ENCODE measurements around the gene SLC26A9. TPM values are rescaled to one million over a fixed set of nuclear protein-coding genes. Genes with fewer than 3 reads are reported as not detected.
A peak's percentile ranks its signal among the peaks of the same experiment; 100 is the strongest.

Gene SLC26A9
- total and polyA plus RNA-seq, 2 of the 4 experiments (the other 2 are of a cell fraction): not detected

DNA sequence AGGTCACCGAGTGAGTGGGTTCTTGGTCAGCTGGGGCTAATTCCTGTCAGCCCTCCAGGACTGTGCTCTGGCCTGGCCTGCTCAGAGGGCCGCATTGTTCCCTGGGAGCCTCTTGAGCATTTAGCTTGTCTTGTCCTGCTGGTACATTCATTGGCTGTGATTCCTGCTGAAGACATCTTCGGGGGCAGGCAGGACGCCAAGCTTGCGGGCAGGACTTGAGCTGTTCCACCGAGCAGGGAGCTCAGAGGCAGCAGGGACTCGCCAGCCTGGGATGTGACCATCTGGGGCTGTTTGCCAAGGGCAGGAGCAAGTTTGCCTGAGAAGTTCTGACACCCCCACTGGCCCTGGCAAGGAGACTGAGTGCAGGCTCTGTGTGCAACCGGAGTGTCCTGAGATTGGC is 7.0 kb upstream of the SLC26A9 start:
- Histone ChIP-seq H4K8ac (ENCODE audit: low read depth in 2 of 2, low read length in 2 of 2) (no peak overlapping the region), H2AFZ (replicated peaks; ENCODE audit: low read length, poor library complexity) (peak overlapping the region; percentile 56), H3K4me1 (ENCODE audit: control insufficient read depth, insufficient read depth, low read length) (no peaks in the 10 kb centered on the region), H2BK15ac (ENCODE audit: low read depth, low read length) (no peak overlapping the region), H4K5ac (ENCODE audit: low read depth, low read length) (no peak overlapping the region), H3K14ac (replicated peaks; ENCODE audit: low read depth, low read length) (no peak overlapping the region), H2BK20ac (ENCODE audit: low read depth, low read length) (no peak overlapping the region), H3K36me3 (ENCODE audit: control insufficient read depth, insufficient read depth, low read length) (no peaks in the 10 kb centered on the region), H4K91ac (ENCODE audit: insufficient read depth, low read depth, low read length) (no peak overlapping the region), H3K27ac (ENCODE audit: insufficient read depth, low read length) (no peak overlapping the region), H3K9ac (ENCODE audit: low read depth, low read length) (no peak overlapping the region), H3K4me2 (ENCODE audit: low read depth, low read length) (no peak overlapping the region), H3K23ac (ENCODE audit: low read depth, low read length) (no peak overlapping the region), H2BK5ac (ENCODE audit: low read depth, low read length, poor library complexity, severe bottlenecking) (no peak overlapping the region), H3K9me3 (ENCODE audit: control insufficient read depth, insufficient read depth, low read length) (no peaks in the 10 kb centered on the region), H3K9me1 (ENCODE audit: insufficient read depth, low read length) (peaks cover 3% of the 10 kb centered on the region; the same call in 1 of the 2 replicates), H4K20me1 (ENCODE audit: insufficient read depth, low read length) (no peaks in the 10 kb centered on the region), H2BK120ac (ENCODE audit: low read depth, low read length) (no peak overlapping the region), H3K56ac (ENCODE audit: extremely low read depth, insufficient read depth, low read length) (no peak overlapping the region), H3K4me3 (ENCODE audit: insufficient read depth, low read depth, low read length) (no peak overlapping the region), H3K27me3 (ENCODE audit: control insufficient read depth, insufficient read depth, low read length) (peaks cover 59% of the 10 kb centered on the region), H2AK5ac (ENCODE audit: low read depth, low read length) (no peak overlapping the region), H2AK9ac (replicated peaks; ENCODE audit: low read depth, low read length, poor library complexity) (peak overlapping the region; percentile 44), H3K79me1 (ENCODE audit: low read depth in 1 of 2, low read length in 2 of 2) (no peaks in the 10 kb centered on the region), H3K18ac (ENCODE audit: low read depth, low read length) (no peak overlapping the region), H3K4ac (ENCODE audit: low read depth, low read length) (no peak overlapping the region)
- BruUV-seq (replicated peaks): no TSS peak
- ChIA-PET CTCF (interaction anchor here (0.5 to 1.1 kb wide), 2 partner anchors 27 to 55 kb away, joined by 3 to 4 read pairs; no protein-coding TSS in a partner anchor), POLR2A (ENCODE audit: unreplicated experiment) (no interaction called here)
- ATAC-seq (ENCODE audit: low read depth) (peak; percentile 49), DNase-seq (peak; percentile 37)
- dilution Hi-C loops (cut with HindIII; ENCODE audit: low sequenced_read_pairs, unreplicated experiment): no loop called here
- TF ChIP-seq, protein P1, sequence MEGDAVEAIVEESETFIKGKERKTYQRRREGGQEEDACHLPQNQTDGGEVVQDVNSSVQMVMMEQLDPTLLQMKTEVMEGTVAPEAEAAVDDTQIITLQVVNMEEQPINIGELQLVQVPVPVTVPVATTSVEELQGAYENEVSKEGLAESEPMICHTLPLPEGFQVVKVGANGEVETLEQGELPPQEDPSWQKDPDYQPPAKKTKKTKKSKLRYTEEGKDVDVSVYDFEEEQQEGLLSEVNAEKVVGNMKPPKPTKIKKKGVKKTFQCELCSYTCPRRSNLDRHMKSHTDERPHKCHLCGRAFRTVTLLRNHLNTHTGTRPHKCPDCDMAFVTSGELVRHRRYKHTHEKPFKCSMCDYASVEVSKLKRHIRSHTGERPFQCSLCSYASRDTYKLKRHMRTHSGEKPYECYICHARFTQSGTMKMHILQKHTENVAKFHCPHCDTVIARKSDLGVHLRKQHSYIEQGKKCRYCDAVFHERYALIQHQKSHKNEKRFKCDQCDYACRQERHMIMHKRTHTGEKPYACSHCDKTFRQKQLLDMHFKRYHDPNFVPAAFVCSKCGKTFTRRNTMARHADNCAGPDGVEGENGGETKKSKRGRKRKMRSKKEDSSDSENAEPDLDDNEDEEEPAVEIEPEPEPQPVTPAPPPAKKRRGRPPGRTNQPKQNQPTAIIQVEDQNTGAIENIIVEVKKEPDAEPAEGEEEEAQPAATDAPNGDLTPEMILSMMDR (conservative IDR thresholded peaks at IDR 0.05; ENCODE audit: low read depth, low read length): no peak
- no peak for TF ChIP-seq RAD21 (IDR thresholded peaks at IDR 0.05; ENCODE audit: low read length)
- no peak for TF ChIP-seq MXI1 (IDR thresholded peaks at IDR 0.05; ENCODE audit: borderline replicate concordance, low read depth, low read length)
- no peak for TF ChIP-seq MAZ (IDR thresholded peaks at IDR 0.05; ENCODE audit: borderline replicate concordance, low read depth, low read length)
- no peak for TF ChIP-seq RFX5 (IDR thresholded peaks at IDR 0.05; ENCODE audit: low read depth, low read length)
- no peak for TF ChIP-seq MAFK (IDR thresholded peaks at IDR 0.05; ENCODE audit: low read depth, low read length)
- no peak for TF ChIP-seq NFE2L2 (IDR thresholded peaks at IDR 0.05; ENCODE audit: low read depth, low read length)
- TF ChIP-seq, protein P2, sequence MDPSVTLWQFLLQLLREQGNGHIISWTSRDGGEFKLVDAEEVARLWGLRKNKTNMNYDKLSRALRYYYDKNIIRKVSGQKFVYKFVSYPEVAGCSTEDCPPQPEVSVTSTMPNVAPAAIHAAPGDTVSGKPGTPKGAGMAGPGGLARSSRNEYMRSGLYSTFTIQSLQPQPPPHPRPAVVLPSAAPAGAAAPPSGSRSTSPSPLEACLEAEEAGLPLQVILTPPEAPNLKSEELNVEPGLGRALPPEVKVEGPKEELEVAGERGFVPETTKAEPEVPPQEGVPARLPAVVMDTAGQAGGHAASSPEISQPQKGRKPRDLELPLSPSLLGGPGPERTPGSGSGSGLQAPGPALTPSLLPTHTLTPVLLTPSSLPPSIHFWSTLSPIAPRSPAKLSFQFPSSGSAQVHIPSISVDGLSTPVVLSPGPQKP (IDR thresholded peaks at IDR 0.05; ENCODE audit: borderline replicate concordance, low read depth, low read length): no peak
- TF ChIP-seq, protein P3, sequence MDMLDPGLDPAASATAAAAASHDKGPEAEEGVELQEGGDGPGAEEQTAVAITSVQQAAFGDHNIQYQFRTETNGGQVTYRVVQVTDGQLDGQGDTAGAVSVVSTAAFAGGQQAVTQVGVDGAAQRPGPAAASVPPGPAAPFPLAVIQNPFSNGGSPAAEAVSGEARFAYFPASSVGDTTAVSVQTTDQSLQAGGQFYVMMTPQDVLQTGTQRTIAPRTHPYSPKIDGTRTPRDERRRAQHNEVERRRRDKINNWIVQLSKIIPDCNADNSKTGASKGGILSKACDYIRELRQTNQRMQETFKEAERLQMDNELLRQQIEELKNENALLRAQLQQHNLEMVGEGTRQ (IDR thresholded peaks at IDR 0.05; ENCODE audit: low read depth, low read length): no peak
- TF ChIP-seq BHLHE40 (IDR thresholded peaks at IDR 0.05; ENCODE audit: low read depth, low read length): no peak
- TF ChIP-seq SMC3 (IDR thresholded peaks at IDR 0.05; ENCODE audit: low read depth, low read length): no peak
- TF ChIP-seq CEBPB (IDR thresholded peaks at IDR 0.05; ENCODE audit: low read depth, low read length): no peak
- TF ChIP-seq POLR2A (IDR thresholded peaks at IDR 0.05; ENCODE audit: low read depth, low read length): no peak
- TF ChIP-seq CHD1 (IDR thresholded peaks at IDR 0.05; ENCODE audit: low read depth, low read length): no peak
- no peak for TF ChIP-seq RCOR1 (IDR thresholded peaks at IDR 0.05; ENCODE audit: insufficient replicate concordance, low read length)
- TF ChIP-seq FOS (IDR thresholded peaks at IDR 0.05; ENCODE audit: low read depth, low read length): no peak
- WGBS, 2 experiments (ENCODE audit: extremely low coverage in 2 of 2, insufficient read length in 1 of 2): 28% methylated on average over 3 of the region's 8 CpGs; no CpG with 5 or more reads in 1 of the 2 experiments
- in situ Hi-C loops (cut with MboI; ENCODE audit: low sequenced_read_pairs): no loop called here
- intact Hi-C loops (cut with micrococcal nuclease): no loop called here
